ENCODE data around the gene C19orf85. TPM values are rescaled to one million over a fixed set of nuclear protein-coding genes. Genes with fewer than 3 reads are reported as not detected.
"Not testable (repeated sequence)": the region's sequence is repeated elsewhere in the genome, so short reads cannot be mapped to it uniquely, and the experiment has no call there.

Gene C19orf85
- total RNA-seq, 1 experiment from 2014 or later = not detected

GRCh38 chr19:55424518-55424917 is 40.0 kb downstream of the C19orf85 start:
- H3K27me3 Mint-ChIP-seq (ENCODE audit: insufficient read depth, unreplicated experiment) = peaks cover 8% of the 10 kb centered on the region
- TF ChIP-seq CTCF (IDR thresholded peaks at IDR 0.05; ENCODE audit: insufficient read depth in 1 of 2, low read depth in 1 of 2, low read length in 1 of 2, severe bottlenecking in 1 of 2, unreplicated experiment in 1 of 2) = no peak

GRCh38 chr19:55423225-55424005 is 41.1 kb downstream of the C19orf85 start:
- intact Hi-C loops (cut with micrococcal nuclease; ENCODE audit: unreplicated experiment) = no loop called here
- Mint-ChIP-seq H3K27me3 (ENCODE audit: insufficient read depth, unreplicated experiment) (peaks cover 5% of the 10 kb centered on the region), H3K4me3 (ENCODE audit: unreplicated experiment) (no peak overlapping the region), H3K36me3 (ENCODE audit: insufficient read depth, unreplicated experiment) (no peaks in the 10 kb centered on the region), H3K9me3 (ENCODE audit: unreplicated experiment) (no peaks in the 10 kb centered on the region), H3K4me1 (ENCODE audit: low read depth, unreplicated experiment) (no peaks in the 10 kb centered on the region), H3K27ac (ENCODE audit: unreplicated experiment) (no peak overlapping the region)
- ChIA-PET CTCF (no interaction called here), POLR2A (no interaction called here)
- peaks cover 4% of the 10 kb centered on the region; the same call in 1 of the 2 replicates for H3K9me3 ChIP-seq
- H3K36me3 ChIP-seq (ENCODE audit: control insufficient read depth, insufficient read depth, low read length) = no peaks in the 10 kb centered on the region
- TF ChIP-seq CTCF (IDR thresholded peaks at IDR 0.05; ENCODE audit: insufficient read depth in 1 of 2, low read depth in 1 of 2, low read length in 1 of 2, severe bottlenecking in 1 of 2, unreplicated experiment in 1 of 2) = no peak
- DNase-seq = no peak
- no peak overlapping the region for H3K4me3 ChIP-seq (ENCODE audit: low read depth, low read length)
- no peaks in the 10 kb centered on the region for H3K4me1 ChIP-seq
- BruUV-seq (replicated peaks) = no TSS peak
- H3K27me3 ChIP-seq (replicated peaks; ENCODE audit: control insufficient read depth, insufficient read depth, low read length) = no peaks in the 10 kb centered on the region

More at GRCh38 chr19:55424518-55424917, 40.0 kb downstream of the C19orf85 start:
- Histone ChIP-seq H3K27me3 (replicated peaks; ENCODE audit: control insufficient read depth, insufficient read depth, low read length) (no peaks in the 10 kb centered on the region), H3K4me3 (ENCODE audit: low read depth, low read length) (no peak overlapping the region), H3K36me3 (ENCODE audit: control insufficient read depth, insufficient read depth, low read length) (no peaks in the 10 kb centered on the region), H3K4me1 (no peaks in the 10 kb centered on the region), H3K9me3 (peaks cover 4% of the 10 kb centered on the region; the same call in 1 of the 2 replicates)
- no TSS peak for BruUV-seq (replicated peaks)
- CTCF ChIA-PET = interaction anchor here (0.5 kb wide), 1 partner anchor 26 kb away, joined by 8 read pairs; no protein-coding TSS in a partner anchor
- no peak for DNase-seq
- POLR2A ChIA-PET = no interaction called here
- Mint-ChIP-seq H3K27ac (ENCODE audit: unreplicated experiment) (no peak overlapping the region), H3K4me1 (ENCODE audit: low read depth, unreplicated experiment) (no peaks in the 10 kb centered on the region), H3K4me3 (ENCODE audit: unreplicated experiment) (no peak overlapping the region), H3K9me3 (ENCODE audit: unreplicated experiment) (no peaks in the 10 kb centered on the region), H3K36me3 (ENCODE audit: insufficient read depth, unreplicated experiment) (no peaks in the 10 kb centered on the region)
- intact Hi-C loops (cut with micrococcal nuclease; ENCODE audit: unreplicated experiment) = no loop called here

- H3K36me3 ChIP-seq (ENCODE audit: control insufficient read depth, insufficient read depth, low read length); H3K9me3 ChIP-seq; BruUV-seq (replicated peaks); H3K27ac Mint-ChIP-seq (ENCODE audit: unreplicated experiment); H3K4me3 ChIP-seq (ENCODE audit: low read depth, low read length); H3K36me3 Mint-ChIP-seq (ENCODE audit: insufficient read depth, unreplicated experiment); H3K27me3 Mint-ChIP-seq (ENCODE audit: insufficient read depth, unreplicated experiment); intact Hi-C loops (cut with micrococcal nuclease; ENCODE audit: unreplicated experiment); H3K9me3 Mint-ChIP-seq (ENCODE audit: unreplicated experiment); DNase-seq; H3K4me3 Mint-ChIP-seq (ENCODE audit: unreplicated experiment); H3K4me1 ChIP-seq; H3K27me3 ChIP-seq (replicated peaks; ENCODE audit: control insufficient read depth, insufficient read depth, low read length); H3K4me1 Mint-ChIP-seq (ENCODE audit: low read depth, unreplicated experiment); POLR2A ChIA-PET: not testable (repeated sequence)
- CTCF ChIA-PET = interaction anchor here (0.6 to 0.7 kb wide), 2 partner anchors 280 to 326 kb away, joined by 3 to 7 read pairs; no protein-coding TSS in a partner anchor
Observed at GRCh38 chr19:55421281-55421680, 43.3 kb downstream of the C19orf85 start.
